ENCODE data around the gene GABARAP.

The GABARAP gene

GRCh38 chr17:7239091-7240027 lies 2.9 kb downstream of the GABARAP start, which contains the start of gene PHF23:
TSS of gene PHF23 (minus strand) at chr17:7239457. CDS start at chr17:7239279, 178 bp downstream.
- peak; percentile 96 for FAIRE-seq

- FAIRE-seq = no peak
Measured at GRCh38 chr17:7238420-7239090, 3.7 kb downstream of the GABARAP start.

DNA sequence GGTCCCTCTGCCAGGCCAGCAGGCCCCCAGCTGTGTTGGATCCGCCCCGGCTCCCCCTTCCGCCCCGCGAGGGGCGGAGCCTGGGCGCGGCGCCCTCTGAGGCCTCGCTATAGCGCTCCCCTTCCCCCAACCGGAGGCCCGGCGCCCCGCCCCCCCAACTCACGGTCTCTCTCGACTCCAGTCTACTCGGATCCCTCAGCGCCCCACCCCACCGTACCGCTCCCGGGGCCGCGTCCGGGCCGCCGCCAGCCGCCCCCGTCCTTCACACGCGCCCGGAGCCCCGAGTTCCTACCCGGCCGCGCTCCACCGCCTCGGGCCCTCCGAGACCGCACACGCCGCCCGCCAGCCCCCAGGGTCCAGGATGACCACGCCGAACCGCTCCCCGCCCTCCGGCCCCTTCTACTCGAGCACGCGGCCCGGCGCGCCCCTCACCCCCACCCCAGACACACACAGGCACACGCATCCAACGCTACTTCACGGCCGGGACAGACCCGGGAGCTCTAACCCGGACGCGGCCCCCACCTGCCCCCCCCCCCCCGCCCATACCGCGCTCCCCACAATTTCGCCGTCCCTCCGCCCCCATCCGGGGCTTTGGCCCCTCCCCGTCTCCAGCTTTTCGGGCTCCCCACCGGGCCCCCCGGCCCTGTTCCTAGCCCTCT lies 4.4 kb downstream of the GABARAP start:
- FAIRE-seq = no peak

DNA sequence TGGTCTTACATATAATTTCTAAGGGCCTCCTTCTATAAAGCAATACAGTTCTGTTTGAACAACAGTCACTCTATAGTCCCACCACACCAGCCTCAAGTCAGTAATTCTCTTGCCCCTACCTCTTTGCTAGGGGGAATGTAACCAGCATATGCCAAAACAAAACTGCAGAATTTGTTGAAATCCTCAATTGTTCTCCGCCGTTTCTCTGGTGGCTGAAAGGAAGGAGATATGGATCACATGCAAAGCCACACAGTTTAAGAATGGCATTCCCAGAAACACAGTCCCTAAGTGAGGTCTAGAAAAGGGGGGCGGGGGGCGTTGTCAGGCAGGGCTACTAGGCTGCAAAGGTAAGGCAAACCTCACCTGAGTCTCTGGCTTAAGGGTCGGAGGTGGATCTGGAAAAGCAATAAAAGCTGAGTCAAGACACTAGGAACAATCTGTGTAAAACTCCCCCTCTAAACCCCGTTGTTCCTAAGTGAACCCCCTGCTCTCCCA lies 4.9 kb downstream of the GABARAP start:
- no peak for FAIRE-seq

DNA sequence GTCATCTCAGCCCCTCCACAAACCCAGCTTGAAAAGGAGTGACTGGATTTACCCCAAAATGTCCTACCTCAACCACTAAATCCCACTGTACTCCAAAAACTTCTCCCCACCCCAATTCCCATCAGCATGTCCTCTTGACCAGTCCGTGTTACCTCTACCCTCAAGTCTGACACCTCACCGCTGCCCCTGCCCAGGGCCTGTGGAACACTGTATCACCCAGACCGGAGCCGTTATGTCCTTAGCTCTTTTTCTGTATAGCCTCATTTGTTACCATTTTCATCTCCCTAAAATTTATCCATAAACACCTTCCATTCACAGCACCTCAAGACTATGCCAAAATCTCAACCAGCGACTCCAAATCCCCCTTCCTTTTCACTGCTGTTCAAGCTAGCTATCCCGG lies 5.4 kb downstream of the GABARAP start:
- FAIRE-seq = no peak

DNA sequence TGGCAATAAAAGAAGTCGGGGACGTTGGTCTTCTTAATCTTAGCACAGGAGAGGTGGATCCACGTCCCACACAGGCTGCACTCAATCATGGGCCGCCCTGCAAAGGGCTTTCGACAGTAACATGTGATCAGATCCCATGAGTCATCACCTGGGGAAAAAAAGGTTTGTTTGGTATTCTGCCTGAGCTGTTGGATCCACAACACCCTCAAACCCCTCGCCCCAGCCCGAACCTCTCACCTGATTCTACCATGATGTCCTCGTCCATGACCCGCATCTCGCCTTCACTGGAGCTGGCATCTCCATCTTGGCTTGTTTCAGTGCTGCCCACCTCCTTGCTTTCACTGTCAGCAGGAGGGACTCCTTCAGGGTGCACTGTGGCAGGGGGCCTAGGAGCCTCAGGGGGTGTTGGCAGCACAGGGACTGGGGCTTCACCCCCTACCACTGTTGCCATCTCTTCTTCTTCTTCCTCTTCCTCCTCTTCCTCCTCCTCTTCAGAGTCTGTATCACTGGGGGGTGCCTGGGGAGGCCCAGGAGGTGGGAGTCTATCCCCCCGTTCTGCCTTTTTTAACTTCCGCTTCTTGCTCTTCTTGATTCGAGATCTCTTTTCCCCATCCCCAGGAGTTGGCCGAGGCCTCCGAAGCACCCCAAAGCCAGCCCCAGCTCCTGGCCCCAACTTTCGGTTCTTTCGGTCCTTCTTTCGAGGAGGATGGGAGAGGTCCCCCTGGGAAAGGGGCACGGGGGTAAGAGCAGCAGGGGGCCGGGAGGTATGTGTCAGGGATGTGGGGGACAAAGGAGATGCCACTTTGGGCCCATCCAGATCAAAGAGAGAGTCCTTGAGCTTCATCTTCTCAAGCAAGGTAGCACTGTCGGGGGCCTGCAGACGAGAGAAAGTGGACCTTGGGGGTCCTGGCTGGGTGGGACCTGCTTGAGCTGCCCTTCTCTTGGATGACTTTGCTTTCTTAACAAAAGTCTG lies 6.3 kb downstream of the GABARAP start:
- FAIRE-seq = no peak

GRCh38 chr17:7234083-7234951 lies 7.9 kb downstream of the GABARAP start, which contains the start of gene DVL2:
TSS of gene DVL2 (minus strand) at chr17:7234517. CDS start at chr17:7234262, 255 bp downstream.
- FAIRE-seq = peak; percentile 31

GRCh38 chr17:7233701-7234082 lies 8.6 kb downstream of the GABARAP start:
- no peak for FAIRE-seq

DNA sequence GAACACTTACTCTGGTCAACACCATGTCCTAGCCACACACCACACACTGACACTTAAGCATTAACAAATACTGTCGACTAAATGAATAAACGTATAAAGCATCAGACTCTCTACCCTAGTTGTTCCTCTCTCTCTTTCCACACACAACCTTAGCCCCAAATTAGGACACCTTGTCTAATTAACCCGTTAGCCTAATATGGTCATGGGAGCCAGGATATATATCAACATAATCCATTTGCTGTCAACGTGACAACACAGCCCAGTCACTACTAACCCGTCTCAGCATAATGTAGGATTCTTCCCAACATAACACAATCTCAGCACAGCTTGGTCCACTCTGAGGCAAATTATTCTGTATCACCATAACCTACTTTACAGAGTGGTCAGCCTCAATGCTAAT lies 10.1 kb downstream of the GABARAP start:
- no peak for FAIRE-seq

DNA sequence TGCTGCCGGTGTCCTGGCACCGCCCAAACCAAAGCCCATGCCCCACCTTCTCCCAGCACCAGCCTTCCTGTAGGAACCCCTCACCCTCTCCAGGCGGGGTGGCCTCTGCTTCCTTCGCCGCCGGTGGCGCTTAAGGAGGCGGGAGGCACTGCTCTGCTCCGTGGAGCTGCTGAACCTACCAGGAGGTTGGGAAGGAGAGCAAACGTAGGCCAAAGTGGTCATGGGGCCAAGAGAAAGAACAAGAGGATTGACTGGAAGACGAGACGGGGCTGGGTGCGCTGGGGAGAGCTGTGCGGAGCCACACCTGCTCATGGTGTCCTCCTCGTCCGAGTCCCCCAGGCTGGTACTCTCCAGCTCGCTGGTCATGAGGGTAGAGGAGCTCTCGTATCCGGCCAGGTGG lies 12.7 kb downstream of the GABARAP start:
- no peak for FAIRE-seq

- no peak for FAIRE-seq
Measured at GRCh38 chr17:7228920-7229319, 13.3 kb downstream of the GABARAP start.

GRCh38 chr17:7226721-7227710 lies 15.2 kb downstream of the GABARAP start:
- no peak for FAIRE-seq

DNA sequence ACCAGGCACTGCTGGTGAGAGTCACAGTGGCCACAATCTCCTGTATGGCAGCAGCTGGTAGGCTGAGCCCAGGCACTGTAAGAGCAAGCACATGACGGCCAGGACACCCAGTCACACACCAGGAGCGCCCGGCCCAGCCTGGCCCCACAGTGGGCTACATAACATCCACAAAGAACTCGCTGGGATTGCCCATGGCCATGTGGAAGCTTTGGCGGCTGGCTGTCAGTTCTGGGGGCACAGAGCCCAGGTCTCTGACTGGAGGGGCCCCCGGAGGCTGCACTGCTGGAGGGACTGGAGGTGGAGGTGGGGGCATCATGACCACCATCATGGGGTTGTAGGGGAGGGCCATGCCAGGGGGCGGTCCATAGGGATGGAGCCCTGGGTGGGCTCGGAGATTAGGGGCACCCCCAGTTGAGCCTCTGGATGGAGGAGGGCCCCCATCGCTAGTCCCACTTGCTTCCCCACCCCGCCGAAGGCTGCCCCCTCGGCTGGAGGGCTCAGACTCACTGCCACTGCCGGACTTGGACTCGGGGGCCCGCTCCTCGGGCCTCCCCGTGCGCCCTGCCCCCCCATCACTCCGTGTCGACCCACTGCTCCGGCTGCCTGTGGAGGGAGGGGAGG lies 16.4 kb downstream of the GABARAP start:
- no peak for FAIRE-seq

DNA sequence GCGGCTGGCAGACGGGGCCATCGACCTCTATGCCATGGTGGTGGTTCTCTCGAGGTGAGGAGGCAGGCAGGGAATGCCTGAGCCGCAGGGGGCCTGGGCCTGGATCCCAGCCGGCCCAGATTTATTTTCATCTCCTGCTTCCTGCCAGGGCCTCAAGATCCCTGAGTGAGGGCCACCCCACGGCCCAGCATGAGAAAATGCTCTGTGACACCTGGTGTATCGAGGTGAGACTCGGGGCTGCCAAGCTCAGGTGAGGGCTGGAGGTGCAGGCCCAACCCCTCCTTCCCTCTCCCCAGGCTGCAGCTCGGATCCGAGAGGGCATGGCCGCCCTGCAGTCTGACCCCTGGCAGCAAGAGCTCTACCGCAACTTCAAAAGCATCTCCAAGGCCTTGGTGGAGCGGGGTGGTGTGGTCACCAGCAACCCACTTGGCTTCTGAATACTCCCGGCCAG lies 17.6 kb downstream of the GABARAP start:
- no peak for FAIRE-seq

- no peak for FAIRE-seq
Measured at GRCh38 chr17:7224110-7224509, 18.1 kb downstream of the GABARAP start.

GRCh38 chr17:7223375-7223774 lies 18.9 kb downstream of the GABARAP start:
- FAIRE-seq = no peak

- FAIRE-seq = no peak
Measured at GRCh38 chr17:7222972-7223292, 19.3 kb downstream of the GABARAP start.

DNA sequence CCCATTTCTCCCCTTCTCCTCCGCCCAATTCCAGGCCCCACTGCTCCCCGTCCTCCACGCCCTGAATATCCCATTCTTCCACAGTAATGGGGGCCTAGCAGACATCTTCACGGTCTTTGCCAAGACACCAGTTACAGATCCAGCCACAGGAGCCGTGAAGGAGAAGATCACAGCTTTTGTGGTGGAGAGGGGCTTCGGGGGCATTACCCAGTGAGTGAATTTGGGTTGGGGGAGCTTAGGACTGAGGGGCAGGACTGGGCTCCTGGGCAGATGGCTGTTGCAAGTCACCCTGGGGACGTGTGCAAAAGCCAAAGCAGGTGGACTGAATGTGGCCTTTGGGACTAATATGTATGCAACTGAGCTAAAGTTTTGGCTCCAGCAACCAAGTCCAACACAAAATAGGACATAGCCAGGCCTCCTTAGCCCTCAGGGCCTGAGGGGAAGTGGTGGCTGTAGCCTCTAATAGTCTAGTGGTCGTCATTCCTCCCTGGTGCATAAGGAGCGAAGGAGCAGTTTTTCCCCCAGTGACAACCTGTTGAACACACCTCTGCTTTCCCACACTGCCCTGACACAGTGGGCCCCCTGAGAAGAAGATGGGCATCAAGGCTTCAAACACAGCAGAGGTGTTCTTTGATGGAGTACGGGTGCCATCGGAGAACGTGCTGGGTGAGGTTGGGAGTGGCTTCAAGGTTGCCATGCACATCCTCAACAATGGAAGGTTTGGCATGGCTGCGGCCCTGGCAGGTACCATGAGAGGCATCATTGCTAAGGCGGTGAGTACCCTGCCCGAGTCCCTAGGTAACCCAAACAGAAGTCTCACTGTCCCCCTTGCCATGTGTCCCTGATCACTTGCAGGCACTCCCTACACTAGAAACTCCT lies 19.9 kb downstream of the GABARAP start:
- FAIRE-seq = no peak

Data from endometrium (tissue), 2 donors.